Esophagus squamous epithelium (tissue), 5 donors: ENCODE measurements around the gene BEND5. TPM values are rescaled to one million over a fixed set of nuclear protein-coding genes. Genes with fewer than 3 reads are reported as not detected.

Source experiments
- DNase-seq: peaks from one replicate; lab custom pipeline; 2025; lab: John Stamatoyannopoulos, UW
- H3K27ac ChIP-seq, 4 donors: fragments of 200-600 bp; sonication (generic); one replicate each; pipeline ENCODE4 v1.5.1; 2016 to 2019; ENCODE audit warnings: mild to moderate bottlenecking in 1 of 4
- H3K27me3 ChIP-seq, 4 donors: fragments of 200-600 bp; sonication (generic); 1 replicate in 3 of 4; 2 replicates in 1 of 4; pipeline versions ENCODE4 v1.5.1 to v1.6.0; 2017 to 2021; ENCODE audit warnings: antibody characterized with exemption in 1 of 4
- H3K36me3 ChIP-seq, 3 donors: fragments of 200-600 bp; sonication (generic); one replicate each; pipeline ENCODE4 v1.5.1; 2016 to 2019
- H3K4me1 ChIP-seq, 3 donors: fragments of 200-600 bp; sonication (generic); one replicate each; pipeline ENCODE4 v1.5.1; 2017 to 2019
- H3K4me3 ChIP-seq, 4 donors: fragments of 200-600 bp; sonication (generic); 1 replicate in 3 of 4; 2 replicates in 1 of 4; pipeline ENCODE4 v1.5.1; 2016 to 2019; ENCODE audit warnings: mild to moderate bottlenecking in 2 of 4, moderate library complexity in 1 of 4
- H3K9me3 ChIP-seq, 3 donors: fragments of 200-600 bp; sonication (generic); one replicate each; pipeline ENCODE4 v1.5.1; 2016 to 2019
- CTCF ChIP-seq, 6 experiments: fragments of 450-650 bp in 4 of 6; fragments of 200-600 bp in 2 of 6; sonication (generic) in 2 of 6; IDR thresholded peaks; one replicate each; pipeline ENCODE4 v1.5.1; 2016 to 2019; ENCODE audit warnings: antibody characterized with exemption in 6 of 6, mild to moderate bottlenecking in 4 of 6, moderate library complexity in 4 of 6
- POLR2A ChIP-seq, 4 donors: fragments of 450-650 bp; IDR thresholded peaks; one replicate each; pipeline ENCODE4 v1.6.1; 2017; ENCODE audit warnings: antibody characterized with exemption in 4 of 4, mild to moderate bottlenecking in 4 of 4, moderate library complexity in 3 of 4
- WGBS, 2 donors: methylation state at CpG; one replicate each; pipeline ENCODE4 v1.1.5; 2018; 5-methylcytosine and 5-hydroxymethylcytosine counted together
- intact Hi-C: fragments of 100-400 bp; cut with DNase I; formaldehyde crosslinking; loops from one replicate; pipeline ENCODE4 v1.15.0; 2022
- total RNA-seq, 4 donors: library from RNA; depleted of rRNA; stranded (reverse); fragments of >200 nt; gene quantifications; one replicate each; pipeline ENCODE4 v1.1.0, GENCODE V29; 2016
- donor health status: DM: yes; HTN: yes; CAD: no.

The BEND5 gene
- total RNA-seq, 4 donors from 2014 or later, result 1.8 to 2.3 TPM; not detected in 2

- intact Hi-C loops, result no loop called here
- peaks cover 0 to 18% (median 0%) of the 10 kb centered on the region in 4 donors for H3K27me3 ChIP-seq
- H3K4me3 ChIP-seq, result no peak overlapping the region
- no peak overlapping the region for H3K27ac ChIP-seq
- no peaks in the 10 kb centered on the region for H3K9me3 ChIP-seq
- H3K4me1 ChIP-seq, result peaks cover 0 to 6% (median 0%) of the 10 kb centered on the region in 3 donors
- no peak for DNase-seq
- H3K36me3 ChIP-seq, result no peaks in the 10 kb centered on the region
- 65 to 70% methylated on average over 8 to 10 of the region's 10 CpGs for WGBS, 2 donors
- TF ChIP-seq POLR2A (IDR thresholded peaks at IDR 0.05) (no peak), CTCF (IDR thresholded peaks at IDR 0.05) (no peak)
These were observed 96.2 kb downstream of the BEND5 start for GRCh38 chr1:48680411-48681035.

DNA sequence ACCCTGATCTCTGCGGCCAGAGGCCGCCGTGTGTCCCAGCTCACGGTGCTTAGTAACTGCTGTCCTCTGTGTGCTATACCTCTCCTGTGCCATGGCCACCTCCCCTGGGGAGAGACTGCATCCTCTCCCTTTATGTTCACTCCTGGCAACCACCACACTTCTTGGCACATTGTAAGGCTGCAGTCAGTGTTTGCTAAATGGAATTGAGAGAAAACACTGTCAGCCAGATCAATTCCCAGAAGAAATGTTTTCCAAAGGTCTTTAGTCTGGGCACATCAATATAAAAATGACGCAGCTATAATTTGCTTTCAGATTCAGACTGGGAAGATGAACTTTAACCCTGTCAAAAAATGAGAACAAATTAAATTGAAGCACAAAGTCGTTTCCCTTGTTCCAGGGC is 96.8 kb downstream of the BEND5 start:
- no peak for TF ChIP-seq CTCF (IDR thresholded peaks at IDR 0.05)
- TF ChIP-seq POLR2A (IDR thresholded peaks at IDR 0.05), result no peak
- Histone ChIP-seq H3K27ac (no peak overlapping the region), H3K4me1 (peaks cover 0 to 6% (median 0%) of the 10 kb centered on the region in 3 donors), H3K36me3 (no peaks in the 10 kb centered on the region), H3K27me3 (peaks cover 0 to 25% (median 0%) of the 10 kb centered on the region in 4 donors), H3K9me3 (no peaks in the 10 kb centered on the region), H3K4me3 (no peak overlapping the region)
- intact Hi-C loops, result loop anchor here (5.0 kb wide), 1 partner anchor 137 kb away; no protein-coding TSS in a partner anchor
- no peak for DNase-seq
- 75 to 81% methylated on average over 5 to 6 of the region's 6 CpGs for WGBS, 2 donors

DNA sequence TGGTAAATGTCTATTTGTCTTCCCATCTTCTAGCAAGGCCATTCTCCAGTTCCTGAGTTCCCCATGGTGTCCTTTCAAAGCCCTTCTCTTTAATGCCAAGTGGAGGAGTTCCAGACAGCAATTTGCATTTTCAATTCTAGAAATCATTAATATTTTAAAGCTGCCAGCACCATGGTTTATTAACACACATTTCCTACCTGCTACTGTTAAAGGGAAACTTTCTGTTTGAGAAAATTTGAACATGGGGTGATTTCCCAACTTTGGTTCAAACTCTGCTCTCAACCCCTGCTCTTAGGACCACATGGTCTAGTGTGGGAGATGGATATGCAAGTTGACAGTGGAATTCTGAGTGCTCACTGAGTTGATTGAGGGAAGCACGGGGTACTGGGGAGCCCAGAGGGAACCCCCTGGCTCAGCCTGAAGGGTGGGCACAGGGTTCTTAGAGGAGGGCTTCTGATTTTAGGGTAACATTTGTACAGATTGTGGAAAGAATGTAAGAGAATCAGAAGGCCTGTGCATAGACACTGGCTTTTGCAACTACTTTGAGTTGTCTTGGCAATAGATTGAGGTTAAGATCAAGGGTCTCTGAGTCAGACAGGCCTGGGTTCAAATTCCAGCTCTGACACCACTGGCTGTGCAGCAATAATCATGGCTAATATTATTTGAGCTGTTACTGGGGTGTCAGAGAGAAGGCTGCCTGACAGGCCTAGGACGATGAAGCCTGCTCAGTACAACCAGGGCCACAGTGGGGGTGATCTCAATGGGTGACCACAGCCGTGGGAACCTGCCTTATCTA is 97.8 kb downstream of the BEND5 start:
- no peak overlapping the region for H3K4me3 ChIP-seq
- no peaks in the 10 kb centered on the region for H3K36me3 ChIP-seq
- WGBS, 2 donors, result 96 to 100% methylated on average over 1 to 3 of the region's 3 CpGs
- H3K9me3 ChIP-seq, result no peaks in the 10 kb centered on the region
- H3K27ac ChIP-seq, result no peak overlapping the region
- no peak for DNase-seq
- TF ChIP-seq CTCF (IDR thresholded peaks at IDR 0.05) (no peak), POLR2A (IDR thresholded peaks at IDR 0.05) (no peak)
- H3K27me3 ChIP-seq, result peaks cover 0 to 32% (median 0%) of the 10 kb centered on the region in 4 donors
- H3K4me1 ChIP-seq, result peaks cover 0 to 6% (median 0%) of the 10 kb centered on the region in 3 donors
- intact Hi-C loops, result loop anchor here (5.0 kb wide), 1 partner anchor 138 kb away; no protein-coding TSS in a partner anchor
